ENCODE data around the gene IGF1. TPM values are rescaled to one million over a fixed set of nuclear protein-coding genes. Genes with fewer than 3 reads are reported as not detected.

IGF1 gene
- total and polyA plus RNA-seq, 9 of the 15 experiments (the other 6 are each of a cell fraction or from before 2014, with no cell fraction given) = 3.7 to 13.9 (median 4.5) TPM

DNA sequence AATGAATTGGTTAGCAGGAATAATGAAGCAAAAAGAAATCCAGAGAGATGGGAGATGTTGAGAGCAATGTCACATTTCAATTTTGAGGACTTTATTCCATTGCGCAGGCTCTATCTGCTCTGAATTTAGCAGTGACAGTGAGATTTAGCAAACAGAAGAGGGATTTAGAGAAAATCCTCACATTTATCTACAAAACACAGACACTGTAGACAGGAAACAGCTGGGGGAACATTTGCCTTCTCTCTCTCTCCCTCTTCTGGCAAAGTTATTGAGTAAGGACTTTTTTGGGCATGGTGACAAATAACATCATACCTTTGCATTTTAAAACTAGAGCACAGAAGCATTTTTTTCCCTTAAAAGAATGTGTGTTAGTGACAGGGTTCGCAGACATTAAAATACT is at the start of gene IGF1 (continued):
- TF ChIP-seq, protein P1, sequence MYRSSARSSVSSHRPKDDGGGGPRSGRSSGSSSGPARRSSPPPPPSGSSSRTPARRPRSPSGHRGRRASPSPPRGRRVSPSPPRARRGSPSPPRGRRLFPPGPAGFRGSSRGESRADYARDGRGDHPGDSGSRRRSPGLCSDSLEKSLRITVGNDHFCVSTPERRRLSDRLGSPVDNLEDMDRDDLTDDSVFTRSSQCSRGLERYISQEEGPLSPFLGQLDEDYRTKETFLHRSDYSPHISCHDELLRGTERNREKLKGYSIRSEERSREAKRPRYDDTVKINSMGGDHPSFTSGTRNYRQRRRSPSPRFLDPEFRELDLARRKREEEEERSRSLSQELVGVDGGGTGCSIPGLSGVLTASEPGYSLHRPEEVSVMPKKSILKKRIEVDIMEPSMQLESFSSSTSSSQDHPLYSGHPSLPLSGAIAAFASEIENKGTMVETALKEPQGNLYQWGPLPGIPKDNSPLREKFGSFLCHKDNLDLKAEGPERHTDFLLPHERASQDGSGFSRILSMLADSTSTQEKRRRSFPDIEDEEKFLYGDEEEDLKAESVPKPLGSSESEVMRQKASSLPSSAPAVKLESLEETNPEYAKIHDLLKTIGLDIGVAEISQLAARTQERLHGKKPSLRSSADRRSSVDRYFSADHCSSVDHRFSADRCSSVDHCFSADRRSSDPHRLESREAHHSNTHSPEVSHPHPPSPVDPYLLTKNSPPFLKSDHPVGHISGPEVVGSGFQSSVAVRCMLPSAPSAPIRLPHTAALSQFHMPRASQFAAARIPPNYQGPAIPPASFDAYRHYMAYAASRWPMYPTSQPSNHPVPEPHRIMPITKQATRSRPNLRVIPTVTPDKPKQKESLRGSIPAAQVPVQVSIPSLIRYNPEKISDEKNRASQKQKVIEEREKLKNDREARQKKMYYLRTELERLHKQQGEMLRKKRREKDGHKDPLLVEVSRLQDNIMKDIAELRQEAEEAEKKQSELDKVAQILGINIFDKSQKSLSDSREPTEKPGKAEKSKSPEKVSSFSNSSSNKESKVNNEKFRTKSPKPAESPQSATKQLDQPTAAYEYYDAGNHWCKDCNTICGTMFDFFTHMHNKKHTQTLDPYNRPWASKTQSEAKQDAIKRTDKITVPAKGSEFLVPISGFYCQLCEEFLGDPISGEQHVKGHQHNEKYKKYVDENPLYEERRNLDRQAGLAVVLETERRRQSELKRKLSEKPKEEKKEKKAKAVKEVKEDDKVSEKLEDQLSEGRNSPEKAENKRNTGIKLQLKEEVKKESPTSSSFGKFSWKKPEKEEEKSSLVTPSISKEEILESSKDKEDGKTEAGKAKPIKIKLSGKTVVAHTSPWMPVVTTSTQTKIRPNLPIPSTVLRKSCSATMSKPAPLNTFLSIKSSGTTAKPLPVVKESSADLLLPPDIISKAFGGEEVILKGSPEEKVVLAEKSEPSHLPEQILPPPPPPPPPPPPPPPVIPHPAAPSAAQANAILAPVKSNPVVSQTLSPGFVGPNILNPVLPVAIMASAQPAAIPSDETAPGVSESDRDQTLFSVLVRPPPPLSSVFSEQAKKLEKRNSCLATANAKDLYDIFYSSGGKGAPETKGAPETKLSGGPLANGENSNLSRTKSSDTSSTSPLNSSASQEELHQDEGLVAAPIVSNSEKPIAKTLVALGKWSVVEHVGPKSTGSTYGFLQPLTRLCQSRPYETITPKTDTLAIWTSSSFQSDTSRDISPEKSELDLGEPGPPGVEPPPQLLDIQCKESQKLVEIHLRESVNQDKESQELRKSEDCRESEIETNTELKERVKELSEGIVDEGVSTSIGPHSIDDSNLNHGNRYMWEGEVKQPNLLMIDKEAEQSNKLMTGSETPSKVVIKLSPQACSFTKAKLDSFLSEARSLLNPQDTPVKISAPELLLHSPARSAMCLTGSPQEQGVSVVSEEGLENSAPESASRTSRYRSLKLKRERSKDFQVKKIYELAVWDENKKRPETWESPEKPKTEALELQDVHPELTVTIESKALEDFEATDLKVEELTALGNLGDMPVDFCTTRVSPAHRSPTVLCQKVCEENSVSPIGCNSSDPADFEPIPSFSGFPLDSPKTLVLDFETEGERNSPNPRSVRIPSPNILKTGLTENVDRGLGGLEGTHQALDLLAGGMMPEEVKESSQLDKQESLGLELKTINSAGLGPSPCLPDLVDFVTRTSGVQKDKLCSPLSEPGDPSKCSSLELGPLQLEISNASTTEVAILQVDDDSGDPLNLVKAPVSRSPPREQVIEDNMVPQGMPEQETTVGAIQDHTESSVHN (IDR thresholded peaks at IDR 0.05; ENCODE audit: borderline replicate concordance in 1 of 2, low read depth in 1 of 2) = no peak
- TF ChIP-seq HMGN3 (IDR thresholded peaks at IDR 0.05; ENCODE audit: borderline replicate concordance, extremely low read depth, insufficient read length, low read depth, low read length) = no peak
- TF ChIP-seq MECOM (CRISPR knock-in tag; IDR thresholded peaks at IDR 0.05) = no peak
- TF ChIP-seq ETV1 (tag; conservative IDR thresholded peaks at IDR 0.05; ENCODE audit: low read depth) = peak; percentile 96
- no peak for TF ChIP-seq SIN3B (IDR thresholded peaks at IDR 0.05; ENCODE audit: low read depth)
- TF ChIP-seq ZNF217 (CRISPR knock-in tag; IDR thresholded peaks at IDR 0.05) = no peak
- no peak for TF ChIP-seq NUFIP1 (IDR thresholded peaks at IDR 0.05; ENCODE audit: partially characterized antibody)
- TF ChIP-seq, protein P2, sequence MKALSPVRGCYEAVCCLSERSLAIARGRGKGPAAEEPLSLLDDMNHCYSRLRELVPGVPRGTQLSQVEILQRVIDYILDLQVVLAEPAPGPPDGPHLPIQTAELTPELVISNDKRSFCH (CRISPR knock-in tag; IDR thresholded peaks at IDR 0.05) = no peak
- TF ChIP-seq, protein P2 (tag; IDR thresholded peaks at IDR 0.05) = no peak
- no peak for TF ChIP-seq POLR3A (IDR thresholded peaks at IDR 0.05; ENCODE audit: borderline replicate concordance, extremely low read depth, insufficient read depth, insufficient read length)
- no peak for TF ChIP-seq ZNF75A (CRISPR knock-in tag; IDR thresholded peaks at IDR 0.05)
- no peak for TF ChIP-seq ZNF174 (CRISPR knock-in tag; IDR thresholded peaks at IDR 0.05)
- TF ChIP-seq, protein P3, sequence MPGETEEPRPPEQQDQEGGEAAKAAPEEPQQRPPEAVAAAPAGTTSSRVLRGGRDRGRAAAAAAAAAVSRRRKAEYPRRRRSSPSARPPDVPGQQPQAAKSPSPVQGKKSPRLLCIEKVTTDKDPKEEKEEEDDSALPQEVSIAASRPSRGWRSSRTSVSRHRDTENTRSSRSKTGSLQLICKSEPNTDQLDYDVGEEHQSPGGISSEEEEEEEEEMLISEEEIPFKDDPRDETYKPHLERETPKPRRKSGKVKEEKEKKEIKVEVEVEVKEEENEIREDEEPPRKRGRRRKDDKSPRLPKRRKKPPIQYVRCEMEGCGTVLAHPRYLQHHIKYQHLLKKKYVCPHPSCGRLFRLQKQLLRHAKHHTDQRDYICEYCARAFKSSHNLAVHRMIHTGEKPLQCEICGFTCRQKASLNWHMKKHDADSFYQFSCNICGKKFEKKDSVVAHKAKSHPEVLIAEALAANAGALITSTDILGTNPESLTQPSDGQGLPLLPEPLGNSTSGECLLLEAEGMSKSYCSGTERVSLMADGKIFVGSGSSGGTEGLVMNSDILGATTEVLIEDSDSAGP (CRISPR knock-in tag; IDR thresholded peaks at IDR 0.05) = no peak
- no peak for TF ChIP-seq RBM39 (optimal IDR thresholded peaks at IDR 0.05; ENCODE audit: low read depth, low read length)
- no peak for TF ChIP-seq EWSR1 (IDR thresholded peaks at IDR 0.05; ENCODE audit: borderline replicate concordance, low read depth, partially characterized antibody)
- TF ChIP-seq SIX5 (IDR thresholded peaks at IDR 0.05; ENCODE audit: borderline replicate concordance in 1 of 2, insufficient read depth in 1 of 2, low read depth in 1 of 2, low read length in 2 of 2) = no peak
- peak; percentile 79 for TF ChIP-seq NCOR1 (IDR thresholded peaks at IDR 0.05)
- no peak for TF ChIP-seq CREBBP (IDR thresholded peaks at IDR 0.05; ENCODE audit: low read depth, low read length)

All from K562 (cell line).